ENCODE measurements around the gene TMEM242. TPM values are rescaled to one million over a fixed set of nuclear protein-coding genes. Genes with fewer than 3 reads are reported as not detected.

Gene TMEM242
- polyA plus RNA-seq, 1 of the 3 experiments (the other 2 are of a cell fraction), result 7.4 TPM

DNA sequence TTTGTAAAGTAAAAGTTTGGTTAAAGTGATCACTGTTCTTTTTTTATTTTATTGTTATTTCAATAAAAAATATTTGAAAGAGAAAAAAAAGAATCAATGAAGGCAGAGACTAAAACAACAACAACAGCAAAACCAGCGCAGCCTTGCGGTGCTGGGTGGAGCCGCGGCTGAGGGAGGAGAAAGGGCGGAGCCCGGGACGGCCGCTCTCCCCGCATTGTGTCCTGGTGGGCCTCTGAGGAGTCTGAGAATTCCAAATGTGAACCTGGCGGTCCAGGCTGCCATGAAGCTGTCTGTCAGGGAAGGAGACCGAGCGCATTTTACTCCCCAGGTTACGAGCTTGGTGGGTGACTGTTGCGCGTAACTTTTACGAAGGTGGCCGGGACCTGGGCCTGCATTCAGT, 43.2 kb downstream of the TMEM242 start:
- Histone ChIP-seq H3K79me2 (ENCODE audit: insufficient read depth) (no peaks in the 10 kb centered on the region), H2AFZ (ENCODE audit: low read depth) (no peak overlapping the region), H4K20me1 (ENCODE audit: insufficient read depth) (no peaks in the 10 kb centered on the region), H3K27ac (ENCODE audit: low read depth in 2 of 2, low read length in 1 of 2) (no peak overlapping the region), H3K4me1 (ENCODE audit: control insufficient read depth in 1 of 2, insufficient read depth in 2 of 2, low read depth in 1 of 2, low read length in 1 of 2) (peaks cover 0 to 2% of the 10 kb centered on the region in 2 experiments; a peak in 1 of 4 replicates), H3K36me3 (replicated peaks in 1 of 2; ENCODE audit: control insufficient read depth in 1 of 2, insufficient read depth in 2 of 2, low read length in 1 of 2) (no peaks in the 10 kb centered on the region), H3K9ac (no peak overlapping the region), H3F3A (replicated peaks; ENCODE audit: insufficient read depth) (no peaks in the 10 kb centered on the region), H3K27me3 (ENCODE audit: insufficient read depth) (no peaks in the 10 kb centered on the region), H3K4me3 (ENCODE audit: low read depth in 2 of 2, low read length in 1 of 2) (no peak overlapping the region), H3K4me2 (no peak overlapping the region), H3K9me3 (no peaks in the 10 kb centered on the region), H3K9me2 (no peaks in the 10 kb centered on the region)
- DNase-seq, result no peak
- TF ChIP-seq SIN3A (IDR thresholded peaks at IDR 0.05; ENCODE audit: borderline replicate concordance, low read depth, low read length), result no peak
- TF ChIP-seq FOSL2 (IDR thresholded peaks at IDR 0.05; ENCODE audit: borderline replicate concordance, low read depth), result no peak
- TF ChIP-seq, protein P1, sequence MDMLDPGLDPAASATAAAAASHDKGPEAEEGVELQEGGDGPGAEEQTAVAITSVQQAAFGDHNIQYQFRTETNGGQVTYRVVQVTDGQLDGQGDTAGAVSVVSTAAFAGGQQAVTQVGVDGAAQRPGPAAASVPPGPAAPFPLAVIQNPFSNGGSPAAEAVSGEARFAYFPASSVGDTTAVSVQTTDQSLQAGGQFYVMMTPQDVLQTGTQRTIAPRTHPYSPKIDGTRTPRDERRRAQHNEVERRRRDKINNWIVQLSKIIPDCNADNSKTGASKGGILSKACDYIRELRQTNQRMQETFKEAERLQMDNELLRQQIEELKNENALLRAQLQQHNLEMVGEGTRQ (IDR thresholded peaks at IDR 0.05; ENCODE audit: borderline replicate concordance, low read depth, low read length), result no peak
- TF ChIP-seq EZH2phosphoT487 (IDR thresholded peaks at IDR 0.05; ENCODE audit: borderline replicate concordance, low read depth), result no peak
- no peak for TF ChIP-seq EP300 (IDR thresholded peaks at IDR 0.05; ENCODE audit: borderline replicate concordance in 1 of 2, low read depth in 1 of 2, low read length in 1 of 2)
- TF ChIP-seq JUND (IDR thresholded peaks at IDR 0.05), result no peak
- TF ChIP-seq TAF1 (IDR thresholded peaks at IDR 0.05; ENCODE audit: borderline replicate concordance, low read depth, low read length), result no peak
- TF ChIP-seq NRF1 (IDR thresholded peaks at IDR 0.05; ENCODE audit: low read depth, low read length), result no peak
- no peak for TF ChIP-seq REST (IDR thresholded peaks at IDR 0.05; ENCODE audit: low read depth, low read length)
- TF ChIP-seq GATA2 (CRISPR knock-in tag; IDR thresholded peaks at IDR 0.05), result no peak
- no peak for TF ChIP-seq USF1 (IDR thresholded peaks at IDR 0.05; ENCODE audit: borderline replicate concordance, low read depth)
- TF ChIP-seq MAX (IDR thresholded peaks at IDR 0.05; ENCODE audit: low read depth), result no peak
- 91% methylated on average over 13 of the region's 17 CpGs for WGBS (ENCODE audit: low lambda C conversion rate)
- POLR2A ChIA-PET, result no interaction called here
- CTCF ChIA-PET, result no interaction called here
